SU-DHL-6 (cell line): ENCODE results near the gene NAT8.

Experiments
- CTCF ChIP-seq: fragments of 200-600 bp; sonication (generic); IDR thresholded peaks from one replicate; pipeline ENCODE4 v1.5.1; 2017; ENCODE audit warnings: antibody characterized with exemption, mild to moderate bottlenecking, low read length, moderate library complexity; ENCODE audit not compliant: insufficient read depth, poor library complexity, severe bottlenecking
- EZH2phosphoT487 ChIP-seq: fragments of 200-600 bp; sonication (generic), shearing (Covaris generic); conservative IDR thresholded peaks from 2 replicates; pipeline ENCODE4 v1.6.1; 2018; ENCODE audit warnings: mild to moderate bottlenecking, antibody characterized with exemption, low read length, moderate library complexity, mixed read lengths

GRCh38 chr2:73614997-73615396, 27.2 kb downstream of the NAT8 start:
- TF ChIP-seq CTCF: no peak
- no peak for TF ChIP-seq EZH2phosphoT487
